Right lobe of liver (tissue), 6 donors: ENCODE data around the gene OR6K3. TPM values are rescaled to one million over a fixed set of nuclear protein-coding genes. Genes with fewer than 3 reads are reported as not detected.

ENCODE experiments used
- ATAC-seq, 4 donors: fragments of 200-7000 bp; cut with Tn5 transposase; one replicate each; pipeline ENCODE4 v1.9.1; 2020; ENCODE audit warnings: mild to moderate bottlenecking in 4 of 4, moderate library complexity in 4 of 4
- DNase-seq, 3 donors: peaks; one replicate each; pipeline ENCODE4 v3.0.0-alpha.2; 2020
- H3K27ac ChIP-seq, 3 donors: fragments of 200-600 bp; one replicate each; pipeline ENCODE4 v1.8.0; 2022
- H3K27me3 ChIP-seq, 2 donors: fragments of 200-600 bp; one replicate each; pipeline ENCODE4 v1.8.0; 2022
- H3K36me3 ChIP-seq, 4 donors: fragments of 200-600 bp; sonication (generic) in 1 of 4; one replicate each; pipeline versions ENCODE4 v1.5.1 to v1.8.0; 2017 to 2022; ENCODE audit warnings: control low read depth in 1 of 4
- H3K4me1 ChIP-seq, 4 donors: fragments of 200-600 bp; sonication (generic) in 1 of 4; one replicate each; pipeline versions ENCODE4 v1.5.1 to v1.8.0; 2017 to 2022; ENCODE audit warnings: control low read depth in 1 of 4
- H3K4me3 ChIP-seq, 3 donors: fragments of 200-600 bp; one replicate each; pipeline ENCODE4 v1.8.0; 2022
- H3K9me3 ChIP-seq, 4 donors: fragments of 200-600 bp; sonication (generic) in 1 of 4; one replicate each; pipeline versions ENCODE4 v1.5.1 to v1.8.0; 2017 to 2022; ENCODE audit warnings: control low read depth in 1 of 4
- CTCF ChIP-seq, 4 donors: fragments of 200-600 bp in 3 of 4; fragments of 450-650 bp in 1 of 4; IDR thresholded peaks; one replicate each; pipeline versions ENCODE4 v1.5.1 to v1.8.0; 2016 to 2022; ENCODE audit warnings: antibody characterized with exemption in 4 of 4, mild to moderate bottlenecking in 2 of 4
- POLR2A ChIP-seq: fragments of 450-650 bp; IDR thresholded peaks from one replicate; pipeline ENCODE4 v1.6.1; 2017; ENCODE audit warnings: antibody characterized with exemption, mild to moderate bottlenecking
- WGBS: methylation state at CpG from one replicate; pipeline ENCODE4 v1.1.6; 2018; ENCODE audit warnings: low coverage, low lambda C conversion rate; ENCODE audit not compliant: insufficient coverage; ENCODE audit errors: missing lambda C conversion rate; 5-methylcytosine and 5-hydroxymethylcytosine counted together
- intact Hi-C, 2 donors: fragments of 100-400 bp; cut with DNase I; formaldehyde crosslinking; loops; one replicate each; pipeline versions ENCODE4 v1.11.2 to v1.14.1; 2022
- long read RNA-seq: library from polyadenylated mRNA; unstranded; transcript quantifications from one replicate; pipeline ENCODE4 v2.0.0, GENCODE V29; 2019
- total RNA-seq, 6 experiments: library from RNA; depleted of rRNA in 2 of 6; stranded (reverse); fragments of >200 nt in 2 of 6; fragmentation: NEBNext Ultra II Directional in 3 of 6; extraction: Animal tissue kit (Norgen Biotek cat#: 25700) in 3 of 6; gene quantifications; one replicate each; pipeline versions ENCODE4 v1.1.0 to v1.2.4, GENCODE V29; 2016 to 2023
- donor health status: DM: no; HTN: yes; CAD: no.
- donor health status: DM: no; HTN: no; CAD: no.
- donor health status: DM: no; HTN: no; CAD: no.
- donor health status: DM: no; HTN: yes; CAD: no.
- donor health status: DM: no; HTN: yes; CAD: no.

The OR6K3 gene
- total RNA-seq: not detected
- long read RNA-seq: 0 reads

GRCh38 chr1:158720620-158721019, at the start of gene OR6K3:
OR6K3 (minus strand) TSS chr1:158720720; CDS start chr1:158718115, 2,605 bp downstream.
- DNase-seq: no peak
- Histone ChIP-seq H3K36me3 (no peaks in the 10 kb centered on the region), H3K9me3 (no peaks in the 10 kb centered on the region), H3K4me3 (no peak within 1 kb of the TSS), H3K27ac (no peak within 1 kb of the TSS), H3K27me3 (no peaks in the 10 kb centered on the region), H3K4me1 (no peaks in the 10 kb centered on the region)
- TF ChIP-seq POLR2A: no peak
- TF ChIP-seq CTCF (IDR thresholded peaks at IDR 0.05): no peak
- no peak for ATAC-seq
- 41% methylated on average over 2 of the region's 2 CpGs for WGBS
- intact Hi-C loops: no loop called here

GRCh38 chr1:158754420-158754819, 33.9 kb upstream of the OR6K3 start, which contains the start of gene OR6K6:
OR6K6 (plus strand) TSS chr1:158754720; CDS start chr1:158754888, 168 bp downstream.
- intact Hi-C loops: no loop called here
- DNase-seq (no peak), ATAC-seq (no peak)
- H3K27ac ChIP-seq: no peak within 1 kb of the TSS
- no peaks in the 10 kb centered on the region for H3K36me3 ChIP-seq
- H3K4me1 ChIP-seq: no peaks in the 10 kb centered on the region
- TF ChIP-seq POLR2A: no peak
- TF ChIP-seq CTCF (IDR thresholded peaks at IDR 0.05): no peak
- no peaks in the 10 kb centered on the region for H3K9me3 ChIP-seq
- no peak within 1 kb of the TSS for H3K4me3 ChIP-seq
- WGBS: 56% methylated on average over 2 of the region's 2 CpGs
- no peaks in the 10 kb centered on the region for H3K27me3 ChIP-seq

GRCh38 chr1:158752155-158752712, 31.7 kb upstream of the OR6K3 start:
- H3K36me3 ChIP-seq: no peaks in the 10 kb centered on the region
- H3K27ac ChIP-seq: no peak overlapping the region
- no peaks in the 10 kb centered on the region for H3K9me3 ChIP-seq
- no peak for ATAC-seq
- WGBS: 17% methylated on average over 1 of the region's 9 CpGs
- no peaks in the 10 kb centered on the region for H3K27me3 ChIP-seq
- TF ChIP-seq POLR2A: no peak
- no peak for TF ChIP-seq CTCF (IDR thresholded peaks at IDR 0.05)
- intact Hi-C loops: no loop called here
- no peaks in the 10 kb centered on the region for H3K4me1 ChIP-seq
- H3K4me3 ChIP-seq: no peak overlapping the region
- DNase-seq: no peak

- Histone ChIP-seq H3K9me3 (no peaks in the 10 kb centered on the region), H3K27ac (no peak overlapping the region), H3K4me1 (peaks cover 0 to under 1% (median 0%) of the 10 kb centered on the region in 4 donors), H3K36me3 (no peaks in the 10 kb centered on the region), H3K27me3 (no peaks in the 10 kb centered on the region), H3K4me3 (no peak overlapping the region)
- ATAC-seq: no peak
- intact Hi-C loops: no loop called here
- no peak for DNase-seq
- no peak for TF ChIP-seq CTCF (IDR thresholded peaks at IDR 0.05)
These were observed 15.3 kb upstream of the OR6K3 start for GRCh38 chr1:158735848-158736247.

GRCh38 chr1:158732524-158732923, 12.0 kb upstream of the OR6K3 start:
- Histone ChIP-seq H3K4me3 (no peak overlapping the region), H3K27me3 (no peaks in the 10 kb centered on the region), H3K36me3 (no peaks in the 10 kb centered on the region), H3K4me1 (peaks cover 0 to 4% (median 0%) of the 10 kb centered on the region in 4 donors), H3K27ac (no peak overlapping the region), H3K9me3 (no peaks in the 10 kb centered on the region)
- TF ChIP-seq CTCF (IDR thresholded peaks at IDR 0.05) (no peak), POLR2A (no peak)
- DNase-seq (no peak), ATAC-seq (no peak)
- intact Hi-C loops: no loop called here
- 30% methylated on average over 2 of the region's 2 CpGs for WGBS
